ENCODE data around the gene SF3B1.

Gene SF3B1

DNA sequence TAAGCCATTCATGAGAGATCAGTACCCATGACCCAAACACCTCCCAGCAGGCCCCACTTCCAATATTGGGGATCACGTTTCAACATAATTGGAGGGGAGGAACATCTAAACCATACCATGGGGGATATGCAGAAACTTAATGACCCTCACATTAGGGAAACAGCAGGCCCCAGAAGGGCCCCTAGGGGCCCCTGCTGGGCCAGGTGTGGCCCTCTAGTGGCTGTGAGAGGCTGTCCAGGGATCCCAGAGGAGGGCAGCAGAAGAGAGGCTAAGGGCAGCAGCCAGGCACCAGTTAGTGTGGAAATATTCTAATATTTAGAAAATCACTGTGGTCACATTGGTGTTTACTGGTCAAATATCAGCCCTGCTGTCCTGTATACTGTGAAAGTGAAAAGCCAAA lies 75.0 kb downstream of the SF3B1 start:
- DNase-seq (ENCODE audit: low spot score) = no peak
- TF ChIP-seq, protein P1, sequence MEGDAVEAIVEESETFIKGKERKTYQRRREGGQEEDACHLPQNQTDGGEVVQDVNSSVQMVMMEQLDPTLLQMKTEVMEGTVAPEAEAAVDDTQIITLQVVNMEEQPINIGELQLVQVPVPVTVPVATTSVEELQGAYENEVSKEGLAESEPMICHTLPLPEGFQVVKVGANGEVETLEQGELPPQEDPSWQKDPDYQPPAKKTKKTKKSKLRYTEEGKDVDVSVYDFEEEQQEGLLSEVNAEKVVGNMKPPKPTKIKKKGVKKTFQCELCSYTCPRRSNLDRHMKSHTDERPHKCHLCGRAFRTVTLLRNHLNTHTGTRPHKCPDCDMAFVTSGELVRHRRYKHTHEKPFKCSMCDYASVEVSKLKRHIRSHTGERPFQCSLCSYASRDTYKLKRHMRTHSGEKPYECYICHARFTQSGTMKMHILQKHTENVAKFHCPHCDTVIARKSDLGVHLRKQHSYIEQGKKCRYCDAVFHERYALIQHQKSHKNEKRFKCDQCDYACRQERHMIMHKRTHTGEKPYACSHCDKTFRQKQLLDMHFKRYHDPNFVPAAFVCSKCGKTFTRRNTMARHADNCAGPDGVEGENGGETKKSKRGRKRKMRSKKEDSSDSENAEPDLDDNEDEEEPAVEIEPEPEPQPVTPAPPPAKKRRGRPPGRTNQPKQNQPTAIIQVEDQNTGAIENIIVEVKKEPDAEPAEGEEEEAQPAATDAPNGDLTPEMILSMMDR (IDR thresholded peaks at IDR 0.05; ENCODE audit: borderline replicate concordance, control extremely low read depth, extremely low read depth, insufficient read depth, missing control alignments) = no peak
- in situ Hi-C loops (cut with MboI; ENCODE audit: low sequenced_read_pairs, unreplicated experiment) = no loop called here

DNA sequence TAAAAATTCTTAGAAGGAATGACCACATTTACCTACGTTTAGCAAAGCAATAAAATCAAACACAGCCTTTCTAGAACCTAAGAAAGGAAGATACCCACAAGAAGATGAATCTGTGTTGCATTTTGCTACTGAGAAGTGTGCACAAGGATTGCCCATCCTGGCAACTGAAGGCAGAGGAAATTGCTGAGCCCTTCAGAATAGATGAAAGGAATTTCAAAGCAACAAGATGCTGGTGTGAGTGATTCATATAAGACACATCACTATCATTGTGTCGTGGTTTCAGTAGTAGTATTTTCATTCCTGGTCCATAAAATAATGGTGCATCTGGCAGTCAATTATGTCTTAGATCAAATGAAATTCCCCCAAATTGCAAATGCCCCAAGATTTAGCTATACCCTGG lies 75.9 kb downstream of the SF3B1 start:
- no peak for DNase-seq (ENCODE audit: low spot score)
- in situ Hi-C loops (cut with MboI; ENCODE audit: low sequenced_read_pairs, unreplicated experiment) = no loop called here
- TF ChIP-seq, protein P1 (IDR thresholded peaks at IDR 0.05; ENCODE audit: borderline replicate concordance, control extremely low read depth, extremely low read depth, insufficient read depth, missing control alignments) = no peak

DNA sequence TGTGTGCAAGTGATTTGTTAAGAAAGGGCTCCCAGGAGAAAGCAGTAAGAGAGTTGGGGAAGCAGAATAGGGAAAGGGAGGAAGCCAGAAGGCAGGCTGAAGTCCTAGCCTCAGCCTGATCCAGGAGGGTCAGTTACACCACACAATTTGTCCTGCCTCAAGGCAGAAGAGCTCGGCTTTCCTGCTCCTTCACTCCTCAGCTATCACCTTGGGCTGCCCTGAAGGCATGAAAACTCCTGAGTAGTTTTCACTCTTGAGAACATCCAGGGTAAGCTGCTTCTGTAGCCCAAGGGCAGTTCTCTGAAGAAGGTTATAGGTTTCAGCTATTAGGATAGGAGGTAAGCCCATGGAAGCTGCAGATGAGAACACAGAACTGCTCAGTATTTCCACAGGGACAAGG lies 76.8 kb downstream of the SF3B1 start:
- TF ChIP-seq, protein P1 (IDR thresholded peaks at IDR 0.05; ENCODE audit: borderline replicate concordance, control extremely low read depth, extremely low read depth, insufficient read depth, missing control alignments) = no peak
- in situ Hi-C loops (cut with MboI; ENCODE audit: low sequenced_read_pairs, unreplicated experiment) = no loop called here

DNA sequence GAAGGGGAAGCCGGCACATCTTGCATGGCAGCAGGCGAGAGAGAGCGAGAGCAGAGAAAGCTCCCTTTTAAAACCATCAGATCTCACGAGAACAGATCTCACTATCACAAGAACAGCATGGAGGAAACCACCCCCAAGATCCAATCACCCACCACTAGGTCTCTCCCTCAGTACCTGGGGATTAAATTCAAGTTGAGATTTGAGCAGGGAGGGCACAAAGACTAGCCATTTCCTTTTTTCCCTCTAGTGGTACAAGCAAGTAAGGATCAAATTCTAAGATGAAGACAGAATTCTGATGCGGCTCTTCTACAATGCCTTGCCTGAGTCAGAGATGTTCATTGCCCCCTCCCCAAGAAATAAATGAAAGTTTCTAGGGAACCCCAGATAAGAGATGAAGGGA lies 78.7 kb downstream of the SF3B1 start:
- TF ChIP-seq, protein P1 (IDR thresholded peaks at IDR 0.05; ENCODE audit: borderline replicate concordance, control extremely low read depth, extremely low read depth, insufficient read depth, missing control alignments) = no peak
- in situ Hi-C loops (cut with MboI; ENCODE audit: low sequenced_read_pairs, unreplicated experiment) = no loop called here
- no peak for DNase-seq (ENCODE audit: low spot score)

More for the DNA sequence above, 76.8 kb downstream of the SF3B1 start:
- no peak for DNase-seq (ENCODE audit: low spot score)

DNA sequence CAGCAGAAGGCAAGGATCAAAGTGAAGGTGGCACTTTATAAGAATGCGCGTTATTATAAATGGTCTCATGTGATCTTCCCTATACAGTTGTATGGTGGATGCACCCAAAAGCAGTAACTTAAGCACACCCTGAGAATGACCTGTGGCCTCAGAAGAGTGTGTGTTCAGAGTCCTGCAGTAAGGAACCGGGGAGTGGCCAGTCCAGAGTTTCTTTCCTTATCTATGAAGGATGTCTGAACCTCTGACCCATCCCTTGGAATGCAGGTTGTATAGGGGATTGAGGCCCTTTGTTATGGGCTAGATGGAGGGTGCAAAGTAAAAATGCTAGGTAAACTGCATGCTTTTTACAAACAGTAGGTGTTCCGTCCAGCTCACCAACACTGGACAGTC lies 80.7 kb downstream of the SF3B1 start:
- in situ Hi-C loops (cut with MboI; ENCODE audit: low sequenced_read_pairs, unreplicated experiment) = no loop called here
- no peak for DNase-seq (ENCODE audit: low spot score)
- TF ChIP-seq, protein P1 (IDR thresholded peaks at IDR 0.05; ENCODE audit: borderline replicate concordance, control extremely low read depth, extremely low read depth, insufficient read depth, missing control alignments) = no peak

DNA sequence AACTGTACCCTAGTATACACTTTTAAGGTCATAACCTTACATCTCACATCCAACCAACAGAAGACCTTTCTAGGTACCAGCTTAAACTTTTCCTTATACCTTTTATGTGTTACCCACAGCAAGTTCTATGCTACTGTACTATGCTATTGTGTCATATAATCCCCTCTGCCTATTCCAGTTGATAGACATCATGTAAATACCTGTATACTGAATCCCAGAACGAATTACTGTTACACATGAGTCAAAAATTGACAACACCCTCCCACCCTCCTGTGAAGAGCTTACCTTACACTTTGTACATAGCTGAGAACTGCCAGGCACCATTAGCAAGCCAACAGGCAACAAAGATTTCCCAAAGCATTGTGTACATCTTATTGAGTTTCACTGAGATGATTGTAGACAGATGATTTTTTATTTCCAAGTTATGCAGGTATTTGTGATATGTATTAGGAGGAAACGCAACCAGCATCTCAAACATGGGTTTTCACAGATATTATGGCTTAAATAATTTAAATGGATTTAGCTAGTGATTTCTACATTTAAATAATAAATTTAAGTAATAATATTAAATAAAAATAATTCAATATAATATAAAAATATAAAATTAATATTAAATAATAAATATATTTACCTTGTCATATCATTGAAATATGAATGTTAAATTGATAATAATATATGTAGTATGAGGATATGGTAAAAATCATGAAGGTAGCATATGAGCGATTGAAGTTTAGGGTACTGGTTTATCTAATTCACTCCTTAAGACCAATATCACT lies 81.2 kb downstream of the SF3B1 start:
- in situ Hi-C loops (cut with MboI; ENCODE audit: low sequenced_read_pairs, unreplicated experiment) = no loop called here

More for the DNA sequence above, 81.2 kb downstream of the SF3B1 start:
- DNase-seq (ENCODE audit: low spot score) = no peak
- TF ChIP-seq, protein P1 (IDR thresholded peaks at IDR 0.05; ENCODE audit: borderline replicate concordance, control extremely low read depth, extremely low read depth, insufficient read depth, missing control alignments) = no peak
